Activated T-cell treated with anti-CD3 and anti-CD28 coated beads, Interleukin-2, amount 50 U/mL, for 24 hours (primary cell): Measurements from ENCODE around the gene RXFP2.

ENCODE experiments used
- DNase-seq: peaks from one replicate; pipeline ENCODE4 v3.0.0-alpha.2; 2020
- H3K27ac Mint-ChIP-seq: 2 replicates; pipeline ENCODE4 v1.8.0; 2020; ENCODE audit warnings: mild to moderate bottlenecking, mixed read lengths
- H3K27me3 Mint-ChIP-seq: 2 replicates; pipeline ENCODE4 v1.8.0; 2020; ENCODE audit warnings: mixed read lengths
- H3K36me3 Mint-ChIP-seq: 2 replicates; pipeline ENCODE4 v1.8.0; 2020; ENCODE audit warnings: low read depth, mixed read lengths
- H3K4me1 Mint-ChIP-seq: 2 replicates; pipeline ENCODE4 v1.8.0; 2020; ENCODE audit warnings: low read depth, mixed read lengths
- H3K4me3 Mint-ChIP-seq: 2 replicates; pipeline ENCODE4 v1.8.0; 2020; ENCODE audit warnings: mild to moderate bottlenecking, moderate library complexity, mixed read lengths
- H3K9me3 Mint-ChIP-seq: 2 replicates; pipeline ENCODE4 v1.8.0; 2020; ENCODE audit warnings: mixed read lengths

RXFP2 gene

DNA sequence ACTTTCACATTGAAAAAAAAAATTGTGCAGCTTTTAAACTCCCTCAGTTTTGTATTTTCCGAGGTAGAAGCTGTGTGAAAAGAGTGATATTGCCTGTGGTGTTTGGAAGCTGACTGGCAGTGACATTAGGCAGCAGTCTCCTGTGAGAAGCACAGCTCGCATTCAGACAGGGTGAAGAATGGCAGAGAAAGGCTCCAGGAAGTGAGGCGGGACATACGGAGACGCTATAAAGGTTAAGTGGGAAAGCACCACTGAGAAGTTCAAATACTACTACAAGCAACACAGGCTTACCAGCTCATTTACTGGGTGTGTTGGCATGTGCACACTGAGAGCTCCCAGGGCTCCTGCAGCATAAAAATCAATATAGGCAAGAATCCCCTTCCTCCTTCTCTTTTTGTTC is 88.4 kb downstream of the RXFP2 start:
- no peak overlapping the region for H3K27ac Mint-ChIP-seq
- H3K36me3 Mint-ChIP-seq: no peaks in the 10 kb centered on the region
- H3K27me3 Mint-ChIP-seq: no peaks in the 10 kb centered on the region
- DNase-seq: no peak
- H3K4me3 Mint-ChIP-seq: no peak overlapping the region
- H3K9me3 Mint-ChIP-seq: no peaks in the 10 kb centered on the region
- H3K4me1 Mint-ChIP-seq: no peaks in the 10 kb centered on the region

DNA sequence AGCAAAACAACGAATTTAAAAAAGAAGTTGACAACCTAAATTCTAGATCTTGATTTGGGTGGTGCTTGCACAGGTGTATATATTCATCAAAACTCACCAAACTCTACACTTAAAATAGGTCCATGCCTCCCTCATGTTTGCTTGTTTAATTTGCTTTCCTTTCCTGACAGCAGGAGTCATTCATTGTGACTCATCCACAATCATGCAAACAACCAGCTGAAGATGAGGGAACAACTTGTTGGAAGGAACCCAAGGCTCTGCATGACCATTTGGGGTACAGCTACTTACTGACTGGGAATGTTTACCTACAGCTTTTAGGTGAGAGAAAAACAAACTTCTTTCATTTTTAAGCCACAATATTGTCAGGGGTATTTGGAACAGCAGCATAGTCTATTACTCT is 96.6 kb downstream of the RXFP2 start:
- H3K27ac Mint-ChIP-seq: no peak overlapping the region
- no peaks in the 10 kb centered on the region for H3K9me3 Mint-ChIP-seq
- H3K4me1 Mint-ChIP-seq: no peaks in the 10 kb centered on the region
- H3K27me3 Mint-ChIP-seq: peaks cover 10% of the 10 kb centered on the region
- DNase-seq: no peak
- no peaks in the 10 kb centered on the region for H3K36me3 Mint-ChIP-seq
- no peak overlapping the region for H3K4me3 Mint-ChIP-seq

DNA sequence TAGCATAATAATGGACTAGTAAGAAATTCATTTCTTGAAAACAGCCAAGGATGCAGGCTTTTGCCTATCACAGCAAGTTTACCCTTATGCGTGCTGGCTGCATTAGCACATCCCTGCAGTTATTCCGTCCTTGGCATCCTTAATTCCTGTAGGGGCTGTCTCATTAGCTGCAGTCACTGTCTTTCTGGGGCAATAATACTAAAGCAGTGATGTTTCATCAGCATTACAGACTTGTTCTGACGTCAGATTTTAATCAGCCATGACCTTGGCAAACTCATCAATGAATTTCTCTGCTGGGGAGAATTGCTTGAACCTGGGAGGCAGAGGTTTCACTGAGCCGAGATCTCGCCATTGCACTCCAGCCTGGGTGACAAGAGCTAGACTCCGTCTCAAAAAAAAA is 103.7 kb downstream of the RXFP2 start:
- no peak overlapping the region for H3K4me3 Mint-ChIP-seq
- H3K4me1 Mint-ChIP-seq: peaks cover 5% of the 10 kb centered on the region
- peaks cover 51% of the 10 kb centered on the region for H3K27me3 Mint-ChIP-seq
- no peaks in the 10 kb centered on the region for H3K9me3 Mint-ChIP-seq
- no peak for DNase-seq
- no peaks in the 10 kb centered on the region for H3K36me3 Mint-ChIP-seq
- no peak overlapping the region for H3K27ac Mint-ChIP-seq

DNA sequence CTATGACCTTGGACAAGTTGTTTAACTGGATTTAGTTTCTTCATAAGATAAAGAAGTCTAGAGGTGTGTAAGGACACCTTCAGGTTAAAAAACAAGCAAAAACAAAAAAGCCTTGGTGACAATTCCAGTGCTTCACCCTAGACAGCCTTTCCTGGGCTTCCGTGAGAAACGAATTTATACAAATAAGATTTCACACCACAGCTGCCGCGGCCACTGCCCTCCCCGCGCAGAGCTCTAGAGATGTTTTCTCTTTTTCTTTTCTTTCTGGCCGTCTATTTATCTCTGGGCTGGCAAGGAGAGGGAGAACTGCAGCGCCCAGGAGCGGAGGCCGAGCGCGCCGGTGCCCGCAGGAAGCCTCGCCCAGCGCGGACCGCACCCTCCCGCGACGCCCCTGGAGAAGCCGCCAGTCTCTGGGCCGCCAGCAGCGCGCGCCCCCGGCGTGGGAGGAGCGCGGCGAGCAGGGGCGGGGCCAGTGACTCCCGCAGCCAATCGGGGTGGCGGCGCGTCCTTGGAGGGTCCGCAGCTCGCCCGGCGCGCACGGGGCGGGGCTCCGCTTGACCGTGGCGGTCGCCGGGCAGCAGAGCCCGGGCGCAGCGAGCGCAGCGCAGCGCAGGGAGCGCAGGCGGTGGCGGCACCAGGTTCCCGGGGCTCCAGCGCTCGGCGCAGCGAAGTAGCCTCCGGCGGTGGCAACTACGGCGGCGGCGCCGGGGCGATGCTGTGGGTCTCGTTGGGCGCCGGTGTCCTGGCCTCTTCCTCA is 107.0 kb downstream of the RXFP2 start:
- Mint-ChIP-seq H3K9me3 (no peaks in the 10 kb centered on the region), H3K36me3 (no peaks in the 10 kb centered on the region), H3K4me1 (peaks cover 5% of the 10 kb centered on the region), H3K4me3 (peak overlapping the region; percentile 72), H3K27ac (no peak overlapping the region), H3K27me3 (peaks cover 51% of the 10 kb centered on the region)
- DNase-seq: peak; percentile 78

DNA sequence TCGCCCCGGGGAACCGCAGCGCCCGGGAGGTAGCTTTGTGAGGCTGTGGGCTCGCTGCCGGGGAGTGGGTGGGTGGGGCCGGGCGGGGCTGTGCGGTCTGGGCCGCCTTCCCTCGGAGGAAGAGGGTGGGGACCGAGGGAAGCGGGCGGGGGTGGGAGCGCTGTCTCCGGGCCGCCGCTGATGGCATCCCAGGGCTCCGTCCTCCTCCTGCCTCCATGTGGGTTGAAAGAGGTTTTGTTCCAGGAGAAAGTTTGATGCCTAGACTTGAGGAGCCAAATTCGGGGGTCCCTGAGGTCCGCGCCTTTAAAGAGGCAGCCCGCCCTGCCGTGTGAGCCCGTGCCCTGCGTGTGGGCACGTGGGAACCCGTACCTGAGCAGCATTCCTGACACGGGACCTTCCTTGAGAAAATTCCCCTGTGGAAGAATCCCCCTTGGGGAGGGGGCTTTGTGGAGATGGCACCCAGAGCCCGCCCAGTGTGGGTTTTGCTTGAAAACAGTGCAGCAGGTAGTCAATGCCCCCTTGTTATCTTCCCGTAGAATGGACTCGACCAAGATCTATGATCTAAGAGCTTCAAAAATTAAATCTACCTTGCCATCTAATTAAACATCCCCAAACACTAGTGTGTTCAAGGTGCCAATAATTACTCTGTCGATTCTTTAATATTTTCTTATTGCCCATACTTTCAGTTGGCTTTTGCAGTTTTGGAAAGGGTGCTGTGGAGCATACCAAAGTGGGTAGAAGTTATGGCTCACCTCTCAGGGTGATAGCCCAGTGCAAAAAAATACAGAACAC is 107.8 kb downstream of the RXFP2 start:
- no peaks in the 10 kb centered on the region for H3K9me3 Mint-ChIP-seq
- peaks cover 55% of the 10 kb centered on the region for H3K27me3 Mint-ChIP-seq
- no peak overlapping the region for H3K27ac Mint-ChIP-seq
- DNase-seq: no peak
- H3K4me3 Mint-ChIP-seq: peak overlapping the region; percentile 50
- peaks cover 5% of the 10 kb centered on the region for H3K4me1 Mint-ChIP-seq
- H3K36me3 Mint-ChIP-seq: no peaks in the 10 kb centered on the region

DNA sequence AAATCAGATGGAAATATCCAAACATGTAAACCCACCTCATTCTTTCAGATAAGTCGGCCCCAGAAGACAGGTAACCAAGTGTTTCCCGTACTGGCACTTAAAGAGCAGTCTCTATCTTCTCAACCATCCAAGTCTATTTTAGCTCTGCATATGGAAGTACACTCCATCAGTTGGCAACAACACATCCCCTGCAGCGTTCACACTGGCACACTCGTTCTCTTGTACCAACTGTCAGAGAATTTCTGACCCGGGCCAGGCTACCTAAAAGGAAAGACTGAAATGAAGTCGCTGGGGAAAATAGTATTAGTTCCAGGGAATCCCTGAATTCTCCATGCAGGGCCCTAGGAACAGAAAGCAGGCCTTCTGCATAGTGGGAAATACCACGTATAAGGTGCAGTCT is 109.3 kb downstream of the RXFP2 start:
- no peaks in the 10 kb centered on the region for H3K9me3 Mint-ChIP-seq

DNA sequence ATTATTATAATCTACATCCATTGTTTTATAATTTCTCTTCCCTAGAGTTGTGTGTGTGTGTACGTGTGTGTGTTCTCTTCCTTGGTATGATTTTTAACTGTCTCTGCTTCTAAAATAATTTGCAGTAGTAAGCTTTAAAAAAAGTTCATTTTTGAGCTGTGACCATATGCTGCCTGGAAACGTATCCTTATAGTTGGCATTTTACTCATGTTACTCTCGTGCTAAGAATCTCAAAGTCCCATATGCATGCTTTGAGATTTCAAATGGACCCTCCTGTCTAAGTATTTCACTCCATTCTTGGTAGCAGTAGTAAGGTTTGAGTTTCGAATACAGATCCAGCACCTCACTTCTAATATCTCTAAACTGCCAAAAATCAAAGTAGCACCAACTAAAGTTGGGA is 109.9 kb downstream of the RXFP2 start:
- Mint-ChIP-seq H3K4me3 (no peak overlapping the region), H3K9me3 (no peaks in the 10 kb centered on the region), H3K4me1 (peaks cover 5% of the 10 kb centered on the region), H3K27ac (no peak overlapping the region), H3K36me3 (no peaks in the 10 kb centered on the region), H3K27me3 (peaks cover 39% of the 10 kb centered on the region)
- DNase-seq: no peak

More for the DNA sequence above, 109.3 kb downstream of the RXFP2 start:
- Mint-ChIP-seq H3K4me3 (no peak overlapping the region), H3K36me3 (no peaks in the 10 kb centered on the region), H3K27me3 (peaks cover 45% of the 10 kb centered on the region), H3K27ac (no peak overlapping the region), H3K4me1 (peaks cover 5% of the 10 kb centered on the region)
- DNase-seq: no peak

DNA sequence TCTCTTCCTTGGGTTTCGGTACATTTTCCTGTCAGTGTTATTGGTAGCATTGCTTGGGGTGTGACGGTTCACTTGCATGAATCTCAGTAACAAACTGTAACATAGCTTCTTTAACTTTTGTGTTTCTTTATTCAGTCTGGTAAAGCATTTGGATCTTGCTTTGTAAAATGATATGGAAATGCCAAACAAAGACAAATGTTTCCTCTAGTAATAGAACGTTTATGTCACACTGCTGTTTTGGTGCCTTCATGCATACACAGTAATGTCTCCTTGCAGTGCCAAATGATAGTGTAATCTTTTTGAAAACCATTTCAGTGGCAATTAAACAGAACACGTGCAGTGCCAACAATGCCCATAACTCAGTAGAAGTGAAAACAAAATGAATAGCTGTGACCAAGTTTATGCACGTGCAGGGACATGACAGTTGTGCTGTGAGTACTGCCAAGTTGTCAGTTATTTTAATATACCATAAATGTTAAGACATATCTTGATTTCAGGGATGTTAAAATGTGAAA is 110.8 kb downstream of the RXFP2 start:
- no peak overlapping the region for H3K27ac Mint-ChIP-seq
- H3K9me3 Mint-ChIP-seq: no peaks in the 10 kb centered on the region
- H3K4me1 Mint-ChIP-seq: peaks cover 5% of the 10 kb centered on the region
- no peak for DNase-seq
- no peak overlapping the region for H3K4me3 Mint-ChIP-seq
- H3K27me3 Mint-ChIP-seq: peaks cover 31% of the 10 kb centered on the region
- H3K36me3 Mint-ChIP-seq: no peaks in the 10 kb centered on the region

DNA sequence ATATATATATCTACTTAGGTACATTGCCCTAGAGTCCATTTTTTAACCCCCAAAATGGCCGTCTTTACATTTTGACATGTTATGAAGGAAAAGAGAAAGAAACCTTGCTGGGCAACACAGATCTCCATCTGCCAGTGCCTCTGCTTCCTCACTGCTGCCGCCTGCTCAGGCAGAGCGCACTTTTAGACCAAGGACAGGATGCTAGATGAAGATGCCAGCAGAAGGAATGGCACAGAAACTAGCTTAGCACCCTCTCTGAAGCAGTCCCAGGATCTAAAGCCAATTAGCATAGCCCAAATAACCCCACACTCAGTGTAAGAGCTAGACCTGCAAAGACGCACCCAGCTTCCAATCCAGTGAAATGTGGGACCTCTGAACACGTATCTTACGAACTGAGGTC is 111.9 kb downstream of the RXFP2 start:
- Mint-ChIP-seq H3K27me3 (peaks cover 26% of the 10 kb centered on the region), H3K4me1 (peaks cover 3% of the 10 kb centered on the region), H3K9me3 (no peaks in the 10 kb centered on the region), H3K27ac (no peak overlapping the region), H3K36me3 (no peaks in the 10 kb centered on the region), H3K4me3 (no peak overlapping the region)
- no peak for DNase-seq
